ENCODE data around the gene PPP1R26.

Gene PPP1R26

DNA sequence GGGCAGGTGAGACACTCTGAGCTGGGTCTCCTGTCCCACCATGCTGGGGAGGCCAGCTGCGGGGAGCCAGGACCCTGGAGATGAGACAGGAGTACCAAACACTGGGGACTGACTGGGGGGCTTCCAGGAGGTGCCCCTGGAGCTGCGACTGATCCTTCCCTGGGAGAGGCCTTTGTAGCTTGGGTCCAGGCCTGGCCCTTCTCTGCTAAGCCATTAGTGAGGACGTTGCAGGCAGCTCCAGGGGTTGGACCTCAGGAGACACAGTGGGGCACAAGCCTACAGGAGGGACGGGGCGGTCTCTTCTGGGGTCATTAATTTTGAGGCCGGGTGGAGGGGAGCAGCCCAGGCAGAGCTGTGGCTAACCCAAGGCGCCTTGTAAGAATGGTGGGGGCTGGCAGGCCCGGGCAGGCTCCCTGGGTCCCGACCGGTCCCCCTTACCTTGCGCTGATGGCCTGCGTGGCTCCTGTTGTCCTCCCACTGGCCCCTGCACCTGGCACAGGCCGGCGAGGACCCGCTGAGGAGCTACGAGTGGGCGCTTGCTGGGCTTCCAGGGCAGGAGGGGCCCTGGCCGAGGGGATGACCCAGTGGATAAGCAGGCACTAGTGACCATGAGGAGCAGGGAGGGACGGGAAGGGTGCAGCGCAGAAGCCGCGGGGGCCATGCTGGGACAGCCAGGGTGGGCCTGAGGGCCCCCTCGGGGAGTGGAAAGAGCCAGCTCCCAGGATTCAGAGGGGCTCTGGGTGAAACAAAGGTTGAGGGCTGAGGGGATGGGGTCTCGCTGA lies 26.0 kb downstream of the PPP1R26 start:
- H3K27me3 ChIP-seq (ENCODE audit: insufficient read depth, poor library complexity, severe bottlenecking) = no peaks in the 10 kb centered on the region
- H3K4me3 ChIP-seq (replicated peaks; ENCODE audit: insufficient read depth, low read length) = no peak overlapping the region
- DNase-seq (ENCODE audit: low read depth in 1 of 2, low spot score in 1 of 2) = no peak
- TF ChIP-seq SPI1 (IDR thresholded peaks at IDR 0.05; ENCODE audit: borderline replicate concordance, low read depth) (no peak), GABPA (IDR thresholded peaks at IDR 0.05; ENCODE audit: low read depth) (no peak), POLR2AphosphoS5 (IDR thresholded peaks at IDR 0.05; ENCODE audit: low read depth) (no peak)
- TF ChIP-seq, protein P1, sequence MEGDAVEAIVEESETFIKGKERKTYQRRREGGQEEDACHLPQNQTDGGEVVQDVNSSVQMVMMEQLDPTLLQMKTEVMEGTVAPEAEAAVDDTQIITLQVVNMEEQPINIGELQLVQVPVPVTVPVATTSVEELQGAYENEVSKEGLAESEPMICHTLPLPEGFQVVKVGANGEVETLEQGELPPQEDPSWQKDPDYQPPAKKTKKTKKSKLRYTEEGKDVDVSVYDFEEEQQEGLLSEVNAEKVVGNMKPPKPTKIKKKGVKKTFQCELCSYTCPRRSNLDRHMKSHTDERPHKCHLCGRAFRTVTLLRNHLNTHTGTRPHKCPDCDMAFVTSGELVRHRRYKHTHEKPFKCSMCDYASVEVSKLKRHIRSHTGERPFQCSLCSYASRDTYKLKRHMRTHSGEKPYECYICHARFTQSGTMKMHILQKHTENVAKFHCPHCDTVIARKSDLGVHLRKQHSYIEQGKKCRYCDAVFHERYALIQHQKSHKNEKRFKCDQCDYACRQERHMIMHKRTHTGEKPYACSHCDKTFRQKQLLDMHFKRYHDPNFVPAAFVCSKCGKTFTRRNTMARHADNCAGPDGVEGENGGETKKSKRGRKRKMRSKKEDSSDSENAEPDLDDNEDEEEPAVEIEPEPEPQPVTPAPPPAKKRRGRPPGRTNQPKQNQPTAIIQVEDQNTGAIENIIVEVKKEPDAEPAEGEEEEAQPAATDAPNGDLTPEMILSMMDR (IDR thresholded peaks at IDR 0.05; ENCODE audit: insufficient read depth, low read length) = no peak
- TF ChIP-seq, protein P2, sequence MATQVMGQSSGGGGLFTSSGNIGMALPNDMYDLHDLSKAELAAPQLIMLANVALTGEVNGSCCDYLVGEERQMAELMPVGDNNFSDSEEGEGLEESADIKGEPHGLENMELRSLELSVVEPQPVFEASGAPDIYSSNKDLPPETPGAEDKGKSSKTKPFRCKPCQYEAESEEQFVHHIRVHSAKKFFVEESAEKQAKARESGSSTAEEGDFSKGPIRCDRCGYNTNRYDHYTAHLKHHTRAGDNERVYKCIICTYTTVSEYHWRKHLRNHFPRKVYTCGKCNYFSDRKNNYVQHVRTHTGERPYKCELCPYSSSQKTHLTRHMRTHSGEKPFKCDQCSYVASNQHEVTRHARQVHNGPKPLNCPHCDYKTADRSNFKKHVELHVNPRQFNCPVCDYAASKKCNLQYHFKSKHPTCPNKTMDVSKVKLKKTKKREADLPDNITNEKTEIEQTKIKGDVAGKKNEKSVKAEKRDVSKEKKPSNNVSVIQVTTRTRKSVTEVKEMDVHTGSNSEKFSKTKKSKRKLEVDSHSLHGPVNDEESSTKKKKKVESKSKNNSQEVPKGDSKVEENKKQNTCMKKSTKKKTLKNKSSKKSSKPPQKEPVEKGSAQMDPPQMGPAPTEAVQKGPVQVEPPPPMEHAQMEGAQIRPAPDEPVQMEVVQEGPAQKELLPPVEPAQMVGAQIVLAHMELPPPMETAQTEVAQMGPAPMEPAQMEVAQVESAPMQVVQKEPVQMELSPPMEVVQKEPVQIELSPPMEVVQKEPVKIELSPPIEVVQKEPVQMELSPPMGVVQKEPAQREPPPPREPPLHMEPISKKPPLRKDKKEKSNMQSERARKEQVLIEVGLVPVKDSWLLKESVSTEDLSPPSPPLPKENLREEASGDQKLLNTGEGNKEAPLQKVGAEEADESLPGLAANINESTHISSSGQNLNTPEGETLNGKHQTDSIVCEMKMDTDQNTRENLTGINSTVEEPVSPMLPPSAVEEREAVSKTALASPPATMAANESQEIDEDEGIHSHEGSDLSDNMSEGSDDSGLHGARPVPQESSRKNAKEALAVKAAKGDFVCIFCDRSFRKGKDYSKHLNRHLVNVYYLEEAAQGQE (IDR thresholded peaks at IDR 0.05; ENCODE audit: insufficient replicate concordance, low read depth) = no peak
- no peak overlapping the region for H3K27ac ChIP-seq (replicated peaks)

DNA sequence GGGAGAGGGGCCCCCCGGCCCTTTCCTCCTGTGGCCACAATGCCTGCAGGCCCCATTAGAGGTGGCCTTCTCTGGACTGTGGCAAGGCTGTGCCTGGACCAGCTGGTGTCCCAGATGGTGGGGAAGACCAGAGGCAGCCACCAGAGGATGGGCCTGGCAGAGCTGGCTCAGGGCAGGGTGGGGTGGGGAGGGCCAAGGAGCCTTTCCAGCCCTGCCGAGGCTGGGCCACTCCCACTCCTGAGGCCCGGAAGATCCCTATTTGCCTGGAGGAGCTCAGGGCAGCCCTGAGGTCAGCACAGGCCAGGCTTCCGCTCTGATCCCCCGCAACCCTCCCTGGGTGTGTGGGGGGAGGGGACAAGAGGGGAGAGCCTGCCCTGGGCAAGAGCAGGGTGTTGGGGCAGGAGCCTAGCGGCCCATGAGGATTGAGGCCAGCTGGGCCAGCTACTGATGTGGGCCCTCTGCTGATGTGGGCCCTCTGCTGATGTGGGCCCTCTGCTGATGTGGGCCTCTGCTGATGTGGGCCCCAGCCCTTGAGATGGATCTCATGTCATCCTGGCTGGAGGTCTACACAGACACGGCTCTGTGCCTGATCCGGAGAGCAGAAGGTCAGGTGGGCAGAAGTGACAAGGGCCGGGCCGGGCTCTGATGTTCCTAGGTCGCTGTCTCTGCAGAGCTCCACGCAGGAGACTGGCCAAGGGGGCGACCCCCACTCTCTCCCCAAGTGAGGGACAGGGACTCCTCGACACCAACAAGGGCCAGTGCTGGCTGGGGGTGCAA lies 26.9 kb downstream of the PPP1R26 start:
- H3K27ac ChIP-seq (replicated peaks) = no peak overlapping the region
- TF ChIP-seq, protein P1 (IDR thresholded peaks at IDR 0.05; ENCODE audit: insufficient read depth, low read length) = no peak
- TF ChIP-seq POLR2AphosphoS5 (IDR thresholded peaks at IDR 0.05; ENCODE audit: low read depth) (no peak), SPI1 (IDR thresholded peaks at IDR 0.05; ENCODE audit: borderline replicate concordance, low read depth) (no peak), GABPA (IDR thresholded peaks at IDR 0.05; ENCODE audit: low read depth) (no peak)
- TF ChIP-seq, protein P2 (IDR thresholded peaks at IDR 0.05; ENCODE audit: insufficient replicate concordance, low read depth) = no peak
- DNase-seq (ENCODE audit: low read depth in 1 of 2, low spot score in 1 of 2) = no peak
- no peak overlapping the region for H3K4me3 ChIP-seq (replicated peaks; ENCODE audit: insufficient read depth, low read length)
- no peaks in the 10 kb centered on the region for H3K27me3 ChIP-seq (ENCODE audit: insufficient read depth, poor library complexity, severe bottlenecking)

DNA sequence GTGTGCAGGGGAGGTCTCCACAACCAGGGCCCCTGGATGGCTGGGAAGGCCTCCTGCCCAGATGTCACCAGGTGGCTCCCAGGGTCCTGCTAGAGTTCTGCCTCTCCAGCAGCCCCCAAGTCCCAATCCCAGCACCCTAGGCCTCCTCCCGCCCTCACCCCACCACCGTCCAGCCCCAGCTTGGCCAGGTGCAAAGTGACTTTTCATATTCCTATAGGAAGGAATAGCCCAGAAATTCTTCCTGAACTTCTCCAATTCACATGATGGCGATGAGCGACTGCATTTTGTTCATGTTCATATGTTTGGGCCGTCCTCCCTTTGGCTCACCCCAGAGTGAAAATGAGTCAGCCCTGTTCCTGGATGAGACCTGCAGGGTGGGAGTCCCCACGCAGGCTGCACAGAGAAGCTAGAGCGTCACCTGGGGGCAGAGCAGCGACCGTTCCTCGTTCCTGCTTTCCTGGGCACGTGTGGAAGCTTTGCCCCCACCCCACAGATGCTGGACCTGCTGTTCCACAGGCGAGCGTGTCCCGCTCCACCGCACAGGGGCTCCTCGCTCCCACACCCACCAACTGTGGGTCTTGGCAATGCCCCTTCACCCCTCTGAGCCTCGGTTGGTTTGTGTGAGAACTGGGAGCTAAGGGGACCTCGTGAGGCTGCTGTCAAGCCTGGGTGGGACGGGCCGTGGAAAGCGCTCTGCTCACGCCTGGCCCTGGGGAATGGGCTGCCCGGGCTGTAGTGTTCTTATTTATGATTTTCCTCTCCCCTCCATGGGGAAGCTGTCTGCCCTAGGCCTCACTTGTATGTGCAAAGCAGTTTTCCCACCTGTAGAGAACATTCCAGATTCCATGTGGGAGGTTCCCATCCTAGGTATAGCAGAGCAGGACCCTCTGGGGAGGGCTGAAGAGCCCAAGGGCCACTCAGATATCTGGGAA lies 27.8 kb downstream of the PPP1R26 start:
- no peak overlapping the region for H3K4me3 ChIP-seq (replicated peaks; ENCODE audit: insufficient read depth, low read length)
- DNase-seq (ENCODE audit: low read depth in 1 of 2, low spot score in 1 of 2) = no peak
- no peaks in the 10 kb centered on the region for H3K27me3 ChIP-seq (ENCODE audit: insufficient read depth, poor library complexity, severe bottlenecking)
- TF ChIP-seq SPI1 (IDR thresholded peaks at IDR 0.05; ENCODE audit: borderline replicate concordance, low read depth) = no peak
- TF ChIP-seq GABPA (IDR thresholded peaks at IDR 0.05; ENCODE audit: low read depth) = no peak
- TF ChIP-seq, protein P1 (IDR thresholded peaks at IDR 0.05; ENCODE audit: insufficient read depth, low read length) = no peak
- no peak for TF ChIP-seq POLR2AphosphoS5 (IDR thresholded peaks at IDR 0.05; ENCODE audit: low read depth)
- TF ChIP-seq, protein P2 (IDR thresholded peaks at IDR 0.05; ENCODE audit: insufficient replicate concordance, low read depth) = no peak
- H3K27ac ChIP-seq (replicated peaks) = no peak overlapping the region
